ENCODE data around the gene RNF152. TPM values are rescaled to one million over a fixed set of nuclear protein-coding genes. Genes with fewer than 3 reads are reported as not detected.

Gene RNF152
- total RNA-seq, 1 experiment from 2014 or later: 2.3 TPM

DNA sequence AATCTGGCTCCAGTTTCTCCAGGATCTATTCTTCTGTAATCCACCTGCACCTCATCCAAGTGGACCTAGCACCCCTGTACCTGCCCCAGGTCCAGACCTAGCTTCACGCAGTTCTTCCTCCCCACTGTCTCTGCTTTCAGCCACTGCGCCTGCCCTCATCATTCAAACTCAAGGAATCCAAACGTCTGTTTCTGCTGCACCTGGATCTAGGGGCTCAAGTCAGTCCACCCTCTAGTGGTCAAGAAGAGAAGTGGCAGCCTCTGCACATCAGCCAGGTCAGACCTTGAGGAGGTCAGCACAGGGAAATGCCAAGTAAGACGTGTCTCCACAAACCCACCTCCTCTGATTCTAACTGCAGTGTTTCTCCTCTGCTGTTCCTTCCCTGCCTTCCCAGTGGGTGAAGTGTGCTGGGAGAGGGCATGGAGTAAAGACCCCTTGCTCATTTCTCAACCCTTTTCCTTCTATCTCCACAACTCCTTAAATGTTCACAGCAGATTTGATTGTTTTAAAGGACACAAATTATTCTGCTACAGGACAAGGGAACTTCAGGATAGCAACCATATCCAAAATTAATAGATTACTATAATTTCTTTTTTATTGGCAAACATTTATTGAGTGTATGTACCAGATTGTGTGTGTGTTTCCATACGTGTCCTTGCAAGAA is 8.6 kb upstream of the RNF152 start:
- no peak overlapping the region for H3K4me3 Mint-ChIP-seq
- H3K4me1 Mint-ChIP-seq: peaks cover 8 to 9% of the 10 kb centered on the region in 2 experiments
- H3K23ac ChIP-seq (ENCODE audit: insufficient read length, low read depth, low read length): no peak overlapping the region
- H3K18ac ChIP-seq (ENCODE audit: insufficient read length, low read depth, low read length): no peak overlapping the region
- no peak overlapping the region for H3K56ac ChIP-seq (ENCODE audit: insufficient read length, low read depth, low read length)
- no peaks in the 10 kb centered on the region for H3K9me3 ChIP-seq (ENCODE audit: control insufficient read depth, low read depth, low read length)
- H3T11ph ChIP-seq (ENCODE audit: low read length): no peak overlapping the region
- H3K4ac ChIP-seq (ENCODE audit: low read depth, low read length): no peak overlapping the region
- peaks cover 17% of the 10 kb centered on the region for H3K27me3 Mint-ChIP-seq (ENCODE audit: low read depth)
- H4K91ac ChIP-seq (ENCODE audit: insufficient read length, low read depth, low read length): no peak overlapping the region
- no peak overlapping the region for H3K27ac Mint-ChIP-seq
- no peak overlapping the region for H2BK20ac ChIP-seq (ENCODE audit: low read depth, low read length, poor library complexity, severe bottlenecking)
- H2AK5ac ChIP-seq (ENCODE audit: insufficient read length, low read length): no peak overlapping the region
- no peak overlapping the region for H2BK120ac ChIP-seq (ENCODE audit: low read depth, low read length, poor library complexity, severe bottlenecking)
- DNase-seq: peak; percentile 79
- no peak overlapping the region for H3K4me2 ChIP-seq (ENCODE audit: insufficient read depth, insufficient read length, low read length)
- no peak overlapping the region for H2BK12ac ChIP-seq (ENCODE audit: insufficient read length, low read depth, low read length)
- no peak overlapping the region for H4K8ac ChIP-seq (replicated peaks; ENCODE audit: insufficient read length, low read depth, low read length)
- H3K79me1 ChIP-seq (ENCODE audit: insufficient read depth, low read depth, low read length, poor library complexity, severe bottlenecking): no peaks in the 10 kb centered on the region
- peaks cover 0 to 4% (median 0%) of the 10 kb centered on the region in 3 experiments; a peak in 2 of 7 replicates for H3K36me3 Mint-ChIP-seq (ENCODE audit: insufficient read depth in 1 of 3, low read depth in 3 of 3)
- H4K20me1 ChIP-seq (ENCODE audit: control insufficient read depth, insufficient read depth, insufficient read length): no peaks in the 10 kb centered on the region
- H2BK15ac ChIP-seq (ENCODE audit: low read depth, low read length): no peak overlapping the region
- no peaks in the 10 kb centered on the region for H3K79me2 ChIP-seq (ENCODE audit: insufficient read depth, low read length)
- H3K14ac ChIP-seq (ENCODE audit: insufficient read depth, low read length): no peak overlapping the region
- no peak overlapping the region for H3K27ac ChIP-seq (ENCODE audit: insufficient read length, low read depth, low read length)
- H4K5ac ChIP-seq (ENCODE audit: insufficient read length, low read depth, low read length): no peak overlapping the region
- no peak overlapping the region for H2BK5ac ChIP-seq (ENCODE audit: insufficient read length, low read length)
- no peaks in the 10 kb centered on the region for H3K27me3 ChIP-seq (ENCODE audit: insufficient read depth, low read length)
- no peaks in the 10 kb centered on the region for H3K23me2 ChIP-seq (ENCODE audit: insufficient read length, low read depth, low read length, poor library complexity, severe bottlenecking)
- H2AFZ ChIP-seq (ENCODE audit: low read length): no peak overlapping the region
- no CpG with 5 or more reads among the region's 5 CpGs for WGBS (ENCODE audit: extremely low coverage, insufficient read length, low lambda C conversion rate)
- TF ChIP-seq, protein P1, sequence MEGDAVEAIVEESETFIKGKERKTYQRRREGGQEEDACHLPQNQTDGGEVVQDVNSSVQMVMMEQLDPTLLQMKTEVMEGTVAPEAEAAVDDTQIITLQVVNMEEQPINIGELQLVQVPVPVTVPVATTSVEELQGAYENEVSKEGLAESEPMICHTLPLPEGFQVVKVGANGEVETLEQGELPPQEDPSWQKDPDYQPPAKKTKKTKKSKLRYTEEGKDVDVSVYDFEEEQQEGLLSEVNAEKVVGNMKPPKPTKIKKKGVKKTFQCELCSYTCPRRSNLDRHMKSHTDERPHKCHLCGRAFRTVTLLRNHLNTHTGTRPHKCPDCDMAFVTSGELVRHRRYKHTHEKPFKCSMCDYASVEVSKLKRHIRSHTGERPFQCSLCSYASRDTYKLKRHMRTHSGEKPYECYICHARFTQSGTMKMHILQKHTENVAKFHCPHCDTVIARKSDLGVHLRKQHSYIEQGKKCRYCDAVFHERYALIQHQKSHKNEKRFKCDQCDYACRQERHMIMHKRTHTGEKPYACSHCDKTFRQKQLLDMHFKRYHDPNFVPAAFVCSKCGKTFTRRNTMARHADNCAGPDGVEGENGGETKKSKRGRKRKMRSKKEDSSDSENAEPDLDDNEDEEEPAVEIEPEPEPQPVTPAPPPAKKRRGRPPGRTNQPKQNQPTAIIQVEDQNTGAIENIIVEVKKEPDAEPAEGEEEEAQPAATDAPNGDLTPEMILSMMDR (conservative IDR thresholded peaks at IDR 0.05): peak; percentile 91
- H3K4me1 ChIP-seq (ENCODE audit: insufficient read depth, low read length): no peaks in the 10 kb centered on the region
- no peak overlapping the region for H3K9ac ChIP-seq (ENCODE audit: extremely low read depth, insufficient read length, low read length)
- H3K9me3 Mint-ChIP-seq: no peaks in the 10 kb centered on the region; a peak in 1 of 5 replicates
